ENCODE results near the gene LCE7A.

- TF ChIP-seq, protein P1, sequence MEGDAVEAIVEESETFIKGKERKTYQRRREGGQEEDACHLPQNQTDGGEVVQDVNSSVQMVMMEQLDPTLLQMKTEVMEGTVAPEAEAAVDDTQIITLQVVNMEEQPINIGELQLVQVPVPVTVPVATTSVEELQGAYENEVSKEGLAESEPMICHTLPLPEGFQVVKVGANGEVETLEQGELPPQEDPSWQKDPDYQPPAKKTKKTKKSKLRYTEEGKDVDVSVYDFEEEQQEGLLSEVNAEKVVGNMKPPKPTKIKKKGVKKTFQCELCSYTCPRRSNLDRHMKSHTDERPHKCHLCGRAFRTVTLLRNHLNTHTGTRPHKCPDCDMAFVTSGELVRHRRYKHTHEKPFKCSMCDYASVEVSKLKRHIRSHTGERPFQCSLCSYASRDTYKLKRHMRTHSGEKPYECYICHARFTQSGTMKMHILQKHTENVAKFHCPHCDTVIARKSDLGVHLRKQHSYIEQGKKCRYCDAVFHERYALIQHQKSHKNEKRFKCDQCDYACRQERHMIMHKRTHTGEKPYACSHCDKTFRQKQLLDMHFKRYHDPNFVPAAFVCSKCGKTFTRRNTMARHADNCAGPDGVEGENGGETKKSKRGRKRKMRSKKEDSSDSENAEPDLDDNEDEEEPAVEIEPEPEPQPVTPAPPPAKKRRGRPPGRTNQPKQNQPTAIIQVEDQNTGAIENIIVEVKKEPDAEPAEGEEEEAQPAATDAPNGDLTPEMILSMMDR (IDR thresholded peaks at IDR 0.05), result no peak
- TF ChIP-seq ZFX (IDR thresholded peaks at IDR 0.05; ENCODE audit: borderline replicate concordance), result no peak
Measured at GRCh38 chr1:152836870-152837269, 22.9 kb upstream of the LCE7A start.
